GM21360 (cell line): ENCODE results near the gene ABHD2.
"Not testable (repeated sequence)": the region's sequence is repeated elsewhere in the genome, so short reads cannot be mapped to it uniquely, and the experiment has no call there.

Experiments
- ATAC-seq: cut with Tn5 transposase; IDR thresholded peaks from one replicate; pipeline ENCODE4 v1.9.1; 2021; ENCODE audit warnings: mild to moderate bottlenecking, moderate library complexity; ENCODE audit not compliant: unreplicated experiment

The ABHD2 gene, protein sequence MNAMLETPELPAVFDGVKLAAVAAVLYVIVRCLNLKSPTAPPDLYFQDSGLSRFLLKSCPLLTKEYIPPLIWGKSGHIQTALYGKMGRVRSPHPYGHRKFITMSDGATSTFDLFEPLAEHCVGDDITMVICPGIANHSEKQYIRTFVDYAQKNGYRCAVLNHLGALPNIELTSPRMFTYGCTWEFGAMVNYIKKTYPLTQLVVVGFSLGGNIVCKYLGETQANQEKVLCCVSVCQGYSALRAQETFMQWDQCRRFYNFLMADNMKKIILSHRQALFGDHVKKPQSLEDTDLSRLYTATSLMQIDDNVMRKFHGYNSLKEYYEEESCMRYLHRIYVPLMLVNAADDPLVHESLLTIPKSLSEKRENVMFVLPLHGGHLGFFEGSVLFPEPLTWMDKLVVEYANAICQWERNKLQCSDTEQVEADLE

DNA sequence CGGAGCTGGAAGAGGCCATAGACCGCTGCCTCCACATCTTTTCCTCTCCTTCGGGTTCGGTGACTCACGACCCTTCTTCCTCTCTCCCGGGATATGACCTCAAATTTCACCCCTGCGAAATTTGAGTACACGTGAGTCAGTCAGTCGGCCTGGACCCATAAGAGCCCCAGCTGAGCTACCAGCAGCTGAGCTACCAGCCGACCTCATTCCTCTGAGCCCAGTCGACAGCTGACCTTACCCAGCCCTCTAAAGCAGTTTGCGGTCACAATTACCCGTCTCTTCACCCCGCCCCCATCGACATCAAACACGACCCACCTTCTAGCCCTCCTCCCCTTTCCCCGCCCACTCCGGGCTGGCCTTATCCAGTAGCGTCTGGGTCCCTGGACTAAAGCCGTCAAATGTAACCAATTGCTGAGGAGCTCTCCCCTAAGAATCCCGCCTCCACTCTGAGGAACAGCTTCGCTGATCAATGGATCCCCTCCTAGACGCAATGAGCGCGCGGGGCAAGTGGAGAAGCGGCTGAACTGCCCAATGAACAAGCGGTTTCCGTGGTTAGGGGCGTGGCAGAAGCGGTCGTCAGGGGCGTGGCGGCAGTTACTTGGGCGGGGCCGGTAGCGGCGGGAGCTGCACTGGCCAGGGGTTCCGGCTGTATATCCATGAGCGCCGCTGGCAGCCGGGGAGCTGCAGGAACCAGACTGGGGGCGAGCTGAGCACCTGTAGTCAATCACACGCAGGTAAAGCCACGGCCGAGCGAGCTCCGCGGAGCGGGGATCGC is at the start of gene ABHD2:
Gene ABHD2, plus strand, starts transcription at position 627 of the 775 bp plus-strand sequence. CDS start 27,872 bp downstream, outside the sequence.
- peak; percentile 95 for ATAC-seq

DNA sequence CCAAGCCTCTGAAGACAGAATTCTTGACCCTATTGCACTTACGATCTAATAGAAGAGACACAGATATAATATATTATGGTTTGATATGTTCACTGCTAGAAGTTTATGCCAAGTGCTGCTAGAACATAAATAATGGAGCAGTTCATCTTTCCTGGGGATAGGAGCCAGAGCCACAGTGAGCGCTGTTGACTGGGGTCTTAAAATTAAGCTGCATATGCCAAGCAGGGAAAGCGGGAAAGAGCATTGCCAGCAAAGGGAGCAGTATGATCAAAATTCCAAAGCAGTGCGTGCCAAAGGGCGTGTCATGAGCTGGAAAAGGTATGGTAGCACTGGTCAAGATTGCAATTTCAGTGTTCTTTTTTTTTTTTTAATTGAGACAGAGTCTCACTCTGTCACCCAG is 49.1 kb upstream of the ABHD2 start:
- ATAC-seq, result no peak

DNA sequence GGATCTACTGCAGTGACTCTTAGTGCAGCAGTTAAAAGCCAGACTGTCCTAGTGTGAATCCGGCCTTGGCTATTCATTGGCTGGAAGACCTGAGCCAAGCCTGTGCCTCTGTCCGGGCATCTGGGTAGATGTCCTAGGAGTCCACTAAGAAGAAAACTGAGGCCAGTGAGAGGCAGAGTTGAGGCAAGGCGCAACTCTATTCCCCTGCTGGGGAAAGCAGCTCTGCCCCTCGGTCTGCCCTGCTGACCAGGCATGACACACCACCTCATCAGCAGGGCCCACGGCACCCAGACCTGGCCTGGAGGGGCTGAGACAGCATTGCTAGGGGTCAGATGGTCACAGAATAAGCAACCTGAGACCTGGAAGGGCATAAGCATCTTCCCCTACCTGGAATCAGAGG is 46.7 kb upstream of the ABHD2 start:
- no peak for ATAC-seq

DNA sequence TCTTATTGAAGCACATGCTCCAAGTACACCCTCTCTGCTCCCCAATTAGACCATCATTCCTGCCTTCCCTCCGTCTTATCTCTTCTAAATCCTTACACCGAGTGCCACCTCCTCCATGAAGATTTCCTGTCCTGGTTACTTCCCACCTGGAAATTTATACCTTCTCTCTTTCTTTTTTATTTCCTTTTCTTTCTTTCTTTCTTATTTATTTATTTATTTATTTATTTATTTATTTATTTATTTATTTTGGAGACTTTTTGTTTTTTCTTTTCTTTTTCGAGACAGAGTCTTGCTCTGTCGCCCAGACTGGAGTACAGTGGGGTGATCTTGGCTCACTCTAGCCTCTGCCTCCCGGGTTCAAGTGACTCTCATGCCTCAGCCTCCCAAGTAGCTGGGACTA is 45.9 kb upstream of the ABHD2 start:
- no peak for ATAC-seq

DNA sequence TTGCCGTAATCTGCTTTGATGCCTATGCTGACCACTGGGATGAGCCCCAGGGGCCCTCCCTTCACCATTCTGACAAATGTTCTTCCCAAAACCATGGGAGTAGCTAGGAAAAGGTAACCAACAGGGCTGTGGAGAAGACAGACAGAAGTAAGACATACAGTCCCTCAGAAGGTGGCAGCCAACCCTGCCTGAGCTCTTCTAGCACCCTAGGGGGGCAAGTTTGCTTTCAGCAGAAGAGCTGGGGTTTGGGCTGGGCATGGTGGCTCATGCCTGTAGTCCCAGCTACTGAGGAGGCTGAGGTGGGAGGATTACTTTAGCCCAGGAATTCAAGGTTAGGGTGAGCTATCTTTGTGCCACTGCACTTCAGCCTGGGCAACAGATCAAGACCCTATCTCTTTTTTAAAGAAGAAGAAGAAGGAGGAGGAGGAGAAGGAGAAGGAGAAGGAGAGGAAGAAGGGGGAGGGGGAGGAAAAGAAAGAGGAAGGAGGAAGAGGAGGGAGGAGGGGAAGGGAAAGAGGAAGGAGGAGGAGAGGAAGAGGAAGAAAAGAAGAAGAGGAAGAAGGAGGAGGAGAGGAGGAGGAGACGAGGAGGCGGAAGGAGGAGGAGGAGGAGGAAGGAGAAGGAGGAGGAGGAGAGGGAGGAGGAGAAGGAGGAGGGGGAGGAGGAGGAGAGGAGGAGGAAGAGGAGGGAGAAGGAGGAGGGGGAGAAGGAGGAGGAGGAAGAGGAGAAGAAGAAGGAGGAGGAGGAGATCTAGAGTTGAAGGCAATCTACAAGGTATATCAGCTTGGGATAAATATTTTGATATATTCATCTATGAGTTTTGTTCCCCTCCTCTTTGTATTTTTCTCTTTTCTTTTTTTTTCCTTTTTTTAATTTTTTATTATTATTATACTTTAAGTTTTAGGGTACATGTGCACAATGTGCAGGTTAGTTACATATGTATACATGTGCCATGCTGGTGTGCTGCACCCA is 44.9 kb upstream of the ABHD2 start:
- no peak for ATAC-seq

DNA sequence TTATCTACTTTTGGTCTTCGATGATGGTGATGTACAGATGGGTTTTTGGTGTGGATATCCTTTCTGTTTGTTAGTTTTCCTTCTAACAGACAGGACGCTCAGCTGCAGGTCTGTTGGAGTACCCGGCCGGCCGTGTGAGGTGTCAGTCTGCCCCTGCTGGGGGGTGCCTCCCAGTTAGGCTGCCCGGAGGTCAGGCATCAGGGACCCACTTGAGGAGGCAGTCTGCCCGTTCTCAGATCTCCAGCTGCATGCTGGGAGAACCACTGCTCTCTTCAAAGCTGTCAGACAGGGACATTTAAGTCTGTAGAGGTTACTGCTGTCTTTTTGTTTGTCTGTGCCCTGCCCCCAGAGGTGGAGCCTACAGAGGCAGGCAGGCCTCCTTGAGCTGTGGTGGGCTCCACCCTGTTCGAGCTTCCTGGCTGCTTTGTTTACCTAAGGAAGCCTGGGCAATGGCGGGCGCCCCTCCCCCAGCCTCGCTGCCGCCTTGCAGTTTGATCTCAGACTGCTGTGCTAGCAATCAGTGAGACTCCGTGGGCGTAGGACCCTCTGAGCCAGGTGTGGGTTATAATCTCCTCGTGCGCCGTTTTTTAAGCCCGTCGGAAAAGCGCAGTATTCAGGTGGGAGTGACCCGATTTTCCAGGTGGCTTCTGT is 39.1 kb upstream of the ABHD2 start:
- ATAC-seq, result not testable (repeated sequence)

DNA sequence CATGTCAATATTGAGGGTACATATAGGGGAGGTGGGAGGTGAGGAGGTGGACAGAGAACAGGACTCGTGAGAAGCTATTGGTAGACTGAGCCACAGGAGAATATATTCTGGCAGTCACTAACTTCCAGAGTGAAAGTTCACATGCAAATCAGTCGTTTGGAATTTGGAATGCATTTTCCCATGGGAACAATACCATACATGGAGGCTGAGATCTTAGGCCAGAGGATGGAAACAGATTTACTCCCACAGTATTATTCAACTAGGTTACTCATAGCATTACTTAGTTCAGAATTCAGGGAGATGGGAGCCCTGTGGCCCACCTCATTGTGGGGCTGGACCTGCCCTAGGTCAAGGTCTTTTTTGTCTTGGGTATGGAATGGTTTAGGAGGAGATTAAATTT is 36.4 kb upstream of the ABHD2 start:
- ATAC-seq, result no peak

DNA sequence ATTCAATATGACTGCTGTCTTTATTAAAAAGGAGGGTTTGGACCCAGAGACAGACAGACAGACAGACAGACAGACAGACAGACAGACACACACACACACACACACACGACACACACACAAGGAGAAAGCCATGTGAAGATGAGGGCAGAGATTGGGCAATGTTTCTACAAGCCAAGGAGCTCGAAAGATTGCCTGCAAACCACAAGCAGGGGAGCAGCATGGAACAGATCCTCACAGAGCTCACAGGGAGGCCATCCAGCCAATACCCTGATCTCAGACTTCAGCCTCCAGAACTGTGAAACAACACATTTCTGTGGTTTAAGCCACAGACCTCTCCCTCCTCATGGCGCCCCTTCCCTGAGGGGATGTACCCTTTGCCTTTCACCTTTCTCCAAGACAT is 35.8 kb upstream of the ABHD2 start:
- ATAC-seq, result no peak

DNA sequence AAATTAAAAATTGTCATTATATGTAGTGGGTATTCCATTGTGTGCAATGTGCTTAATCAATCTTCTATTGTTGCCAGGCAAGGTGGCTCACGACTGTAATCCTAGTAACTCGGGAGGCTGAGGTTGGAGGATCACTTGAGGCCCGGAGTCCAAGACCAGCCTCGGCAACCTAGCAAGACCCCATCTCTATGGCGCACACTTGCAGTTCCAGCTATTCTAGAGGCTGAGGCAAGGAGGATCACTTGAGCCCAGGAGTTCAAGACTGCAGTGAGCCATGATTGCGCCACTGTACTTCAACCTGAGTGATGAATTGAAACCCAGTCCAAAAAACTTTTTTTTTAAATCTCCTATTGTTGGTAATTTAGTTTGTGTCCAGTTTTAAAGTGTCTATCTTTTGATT is 33.4 kb upstream of the ABHD2 start:
- ATAC-seq, result no peak

DNA sequence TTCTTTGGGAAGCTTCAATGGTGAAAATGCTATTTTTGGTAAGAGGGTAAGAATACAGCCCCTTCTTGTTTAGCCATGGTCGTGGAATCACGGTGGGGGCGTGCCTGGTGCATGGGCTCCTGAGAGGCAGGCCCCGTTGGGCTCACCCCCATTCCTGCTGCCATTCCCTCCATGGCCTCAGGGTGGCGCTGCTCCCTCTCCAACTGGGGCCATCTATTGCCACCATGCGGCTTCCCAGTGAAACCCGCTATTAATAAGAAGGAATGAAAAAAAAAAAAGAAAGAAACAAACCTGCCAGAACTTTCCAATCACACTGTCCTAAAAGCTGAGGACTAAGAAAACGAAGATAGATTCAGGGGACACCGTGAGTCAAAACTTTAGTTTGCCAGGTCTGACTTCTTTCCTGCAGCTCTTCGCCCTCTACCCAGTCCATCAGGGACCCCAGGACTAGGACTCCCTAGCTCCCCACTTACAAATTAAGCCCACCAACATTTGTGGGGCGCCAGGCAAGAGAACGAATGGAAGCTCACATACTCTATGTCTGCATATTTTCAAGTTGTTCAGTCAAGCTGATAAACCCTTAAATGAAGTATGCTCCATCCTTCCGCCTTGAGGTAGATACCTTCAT is 30.6 kb upstream of the ABHD2 start:
- no peak for ATAC-seq

DNA sequence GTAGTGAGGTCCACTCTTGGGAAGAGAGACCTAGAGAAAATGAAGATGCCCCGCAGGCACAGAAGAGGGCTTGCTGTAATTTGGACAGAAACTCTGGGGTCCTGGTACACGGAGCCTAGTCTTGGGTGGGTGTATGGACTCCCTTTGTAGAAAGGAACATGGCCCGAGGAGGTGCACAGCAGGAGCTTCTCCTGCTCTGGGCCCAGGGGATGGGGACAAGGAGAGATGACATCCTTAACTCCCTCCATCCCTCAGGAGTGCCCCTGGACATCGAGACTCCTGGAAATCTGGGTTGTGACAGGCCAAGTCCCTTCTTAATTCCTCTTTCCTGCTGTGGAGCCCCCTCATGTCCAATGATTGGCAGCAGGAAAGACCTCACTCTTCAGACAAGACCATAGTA is 29.9 kb upstream of the ABHD2 start:
- ATAC-seq, result no peak

DNA sequence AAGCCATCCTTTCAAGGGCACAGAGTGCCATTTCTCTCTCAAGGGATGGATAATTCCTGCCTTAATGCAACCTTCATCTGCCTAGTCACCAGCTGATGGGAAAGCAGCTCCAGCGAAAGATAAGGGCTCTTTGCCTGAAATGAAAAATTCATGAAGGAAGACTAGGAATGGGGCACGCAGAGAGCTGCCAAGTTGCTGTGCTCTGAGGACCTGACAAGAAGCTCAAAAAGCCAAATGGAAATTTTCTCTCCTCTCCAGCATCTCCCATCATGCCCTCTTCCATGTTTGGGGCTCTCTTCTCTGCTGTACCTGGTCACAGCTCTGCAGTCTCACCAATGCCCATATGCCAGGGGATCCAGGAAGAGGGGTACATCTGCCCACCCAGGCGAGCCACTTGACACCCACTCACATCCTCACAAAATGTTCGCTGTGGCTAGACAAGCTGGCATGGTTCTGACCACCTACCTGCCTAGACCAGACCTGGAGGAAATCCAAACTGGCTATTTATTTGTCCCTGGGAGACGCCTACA is 29.3 kb upstream of the ABHD2 start:
- no peak for ATAC-seq

DNA sequence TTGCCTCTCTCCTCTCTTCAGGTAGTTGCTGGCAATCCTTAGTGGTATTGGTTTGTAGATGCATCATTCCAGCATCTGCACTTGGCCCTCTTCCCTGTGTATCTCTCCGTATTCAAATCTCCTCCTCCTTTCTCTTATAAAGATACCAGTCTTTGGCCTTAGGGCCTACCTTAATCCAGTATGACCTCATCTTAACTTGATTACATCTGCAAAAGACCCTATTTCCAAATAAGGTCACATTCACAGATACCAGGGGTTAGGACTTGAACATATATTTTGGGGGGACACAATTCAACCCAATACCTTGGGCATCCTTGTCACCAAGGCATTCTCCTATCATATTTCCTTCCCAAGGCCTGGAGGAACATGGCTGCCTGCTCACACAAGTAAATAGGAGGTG is 22.0 kb upstream of the ABHD2 start:
- no peak for ATAC-seq

DNA sequence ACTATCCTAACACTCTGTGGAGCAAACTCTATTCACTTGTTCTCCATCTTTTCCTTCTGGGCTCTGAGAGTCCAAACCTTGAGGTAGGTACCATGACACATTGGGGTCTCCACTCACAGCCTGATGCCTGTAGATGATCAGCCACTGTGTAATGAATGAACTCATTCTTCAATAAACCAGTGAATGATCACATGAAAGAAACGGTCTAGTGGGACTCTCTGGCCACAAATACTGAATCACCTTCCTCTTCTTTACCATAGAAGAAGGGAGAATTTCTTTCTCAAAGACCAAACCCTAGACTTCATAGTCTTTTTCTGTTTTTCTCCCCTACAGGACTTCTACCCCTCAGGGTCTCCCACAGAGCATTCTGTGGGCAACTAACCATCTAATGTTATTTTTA is 20.5 kb upstream of the ABHD2 start:
- ATAC-seq, result peak; percentile 23

DNA sequence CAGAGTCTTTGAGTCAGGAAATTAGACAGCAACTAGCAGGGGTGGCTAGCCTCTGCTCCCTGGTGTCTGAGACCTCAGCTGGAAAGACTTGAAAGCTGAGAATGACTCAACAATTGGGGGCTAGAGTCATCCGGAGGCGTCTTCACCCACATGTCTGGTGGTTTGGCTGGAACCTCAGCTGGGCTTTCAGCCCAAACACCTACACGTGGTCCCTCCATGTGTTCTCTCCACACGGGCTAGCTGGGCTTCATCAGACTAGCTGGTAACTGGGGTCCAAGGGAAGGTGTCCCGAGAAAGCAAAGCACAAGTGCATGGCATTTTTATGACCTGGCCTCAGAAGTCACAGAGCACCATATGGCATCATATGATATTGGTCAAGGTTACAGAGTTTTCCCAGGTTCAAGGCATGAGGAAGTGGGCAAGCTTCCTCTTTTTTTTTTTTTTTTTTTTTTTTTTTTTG is 19.9 kb upstream of the ABHD2 start:
- ATAC-seq, result peak; percentile 95

DNA sequence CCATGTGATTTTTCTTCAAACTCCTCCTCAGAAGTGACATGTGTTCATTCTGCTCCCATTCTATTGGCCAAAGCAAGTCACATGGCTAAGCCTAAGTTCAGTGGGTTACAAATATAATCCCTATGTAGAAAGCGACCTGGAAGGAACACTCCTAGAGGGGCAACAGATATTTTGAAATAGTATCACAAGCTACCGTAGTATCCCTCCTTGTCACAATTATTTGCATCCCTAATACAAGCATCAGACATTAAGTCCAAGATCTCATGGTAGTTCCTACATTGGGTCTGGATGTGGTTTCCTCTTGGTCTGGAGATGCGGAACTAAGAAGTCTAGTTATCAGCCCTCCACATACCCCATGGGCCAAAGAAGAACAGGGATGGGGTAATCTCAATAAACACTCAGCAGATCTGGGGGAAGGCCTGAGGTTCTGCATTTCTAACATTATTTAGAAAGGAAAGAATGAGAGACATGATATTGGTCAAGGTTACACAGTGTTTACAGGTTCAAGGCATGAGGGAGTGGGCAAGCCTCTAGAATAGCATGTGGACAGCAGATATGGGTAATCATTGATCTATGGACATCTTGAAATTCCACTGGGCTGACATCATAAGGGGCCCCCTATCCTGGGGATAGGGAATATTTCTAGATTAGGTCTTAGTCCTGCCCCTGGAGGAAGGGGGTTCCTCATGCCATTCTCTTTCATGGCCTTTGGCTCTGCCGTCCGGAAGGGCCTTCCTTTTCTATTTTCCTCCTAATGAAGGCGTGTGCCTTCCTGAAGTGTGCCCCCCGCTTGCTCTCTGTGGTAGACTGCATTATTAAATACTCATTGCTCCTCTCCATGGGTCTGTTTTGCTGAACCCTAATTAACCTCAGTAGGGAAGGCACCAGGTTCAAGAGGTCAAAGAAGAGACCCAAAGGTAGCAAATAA is 17.8 kb upstream of the ABHD2 start:
- ATAC-seq, result no peak

DNA sequence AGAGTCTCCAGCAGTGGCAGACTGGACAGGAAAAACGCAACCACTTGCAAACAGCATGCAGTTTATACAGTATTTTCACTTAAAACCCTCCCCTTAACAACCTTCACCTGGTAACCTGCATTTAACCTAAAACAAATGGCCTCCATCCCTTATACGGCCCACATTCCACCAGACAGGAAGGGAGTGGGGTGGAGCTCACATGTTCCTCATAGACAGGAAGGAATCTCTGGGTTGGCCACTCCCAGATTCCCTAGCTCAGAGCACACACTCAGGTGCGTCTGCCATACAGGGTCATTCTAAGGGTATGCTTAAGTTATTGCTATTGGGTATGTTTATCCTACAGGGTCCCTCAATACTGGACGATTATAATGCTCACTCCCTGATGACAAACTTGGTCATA is 16.8 kb upstream of the ABHD2 start:
- no peak for ATAC-seq

DNA sequence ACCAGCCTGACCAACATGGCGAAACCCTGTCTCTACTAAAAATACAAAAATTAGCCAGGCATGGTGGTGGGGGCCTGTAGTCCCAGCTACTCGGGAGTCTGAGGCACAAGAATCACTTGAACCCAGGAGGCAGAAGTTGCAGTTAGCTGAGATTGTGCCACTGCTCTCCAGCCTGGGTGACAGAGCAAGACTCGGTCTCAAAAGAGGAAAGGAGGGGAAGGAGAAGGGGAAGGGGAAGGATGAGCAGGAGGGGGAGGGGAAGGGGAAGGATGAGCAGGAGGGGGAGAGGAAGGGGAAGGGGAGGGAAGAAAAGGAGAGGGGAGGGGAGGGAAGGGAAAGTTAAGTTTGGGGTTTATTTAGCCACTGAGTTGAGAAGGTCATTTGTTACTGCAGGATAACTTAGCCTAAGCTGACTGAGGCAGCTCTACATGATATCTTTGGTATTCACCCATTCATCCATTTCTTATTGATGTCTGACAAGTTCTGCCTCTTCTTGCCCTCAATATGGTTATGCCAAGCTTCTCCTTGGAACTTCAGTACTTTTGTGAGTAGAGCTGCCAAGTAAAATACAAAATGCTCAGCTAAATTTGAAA is 15.9 kb upstream of the ABHD2 start:
- ATAC-seq, result no peak
